K562 (cell line): ENCODE measurements around the gene DENR. TPM values are rescaled to one million over a fixed set of nuclear protein-coding genes. Genes with fewer than 3 reads are reported as not detected.

Experiments
- ELF2 ChIP-seq: fragments of 250-450 bp; sonication (Bioruptor Pico); IDR thresholded peaks from 2 replicates; pipeline ENCODE4 v1.5.0; 2021; ENCODE audit warnings: mild to moderate bottlenecking
- ERF ChIP-seq: fragments of 450-650 bp; formaldehyde crosslinking; IDR thresholded peaks from 2 replicates; pipeline ENCODE4 v1.4.0; 2020; ENCODE audit warnings: mild to moderate bottlenecking, mixed read lengths
- FOXK1 ChIP-seq: sonication (generic); formaldehyde crosslinking; IDR thresholded peaks from 2 replicates; pipeline ENCODE4 v1.8.0; 2022; ENCODE audit warnings: missing genetic modification reagents, mild to moderate bottlenecking, borderline replicate concordance
- L3MBTL2 ChIP-seq: fragments of 450-650 bp; IDR thresholded peaks from 2 replicates; pipeline ENCODE4 v1.6.1; 2016; ENCODE audit warnings: mild to moderate bottlenecking, moderate library complexity
- RHOXF2B ChIP-seq: fragments of 250-450 bp; sonication (Bioruptor Pico); conservative IDR thresholded peaks from 2 replicates; pipeline ENCODE4 v1.5.1; 2021
- SAP30 ChIP-seq: fragments of 200-600 bp; sonication (generic); IDR thresholded peaks from 2 replicates; pipeline ENCODE4 v1.6.1; 2012; ENCODE audit warnings: borderline replicate concordance, low read depth, mild to moderate bottlenecking, moderate library complexity, low read length, control low read depth, inconsistent platforms; ENCODE audit not compliant: insufficient read depth, poor library complexity, severe bottlenecking
- TBP ChIP-seq: optimal IDR thresholded peaks from 2 replicates; pipeline ENCODE3; 2011; ENCODE audit warnings: low read depth, low read length, improper control_type of control experiment
- YY1 ChIP-seq, 3 experiments: IDR thresholded peaks; 2 replicates each; pipeline ENCODE4 v1.6.1; 2011; ENCODE audit warnings: low read length in 2 of 3, mild to moderate bottlenecking in 2 of 3, moderate library complexity in 2 of 3, borderline replicate concordance in 1 of 3, control low read depth in 1 of 3, low read depth in 1 of 3; ENCODE audit not compliant: insufficient read depth in 3 of 3, insufficient replicate concordance in 2 of 3, control insufficient read depth in 1 of 3, insufficient read length in 1 of 3; ENCODE audit errors: extremely low read depth in 1 of 3
- ZKSCAN8 ChIP-seq: fragments of 200-800 bp; sonication (Bioruptor generic); IDR thresholded peaks from 2 replicates; pipeline ENCODE4 v1.6.1; 2016; ENCODE audit warnings: missing genetic modification characterization, missing compliant biosample characterization
- ZNF586 ChIP-seq: fragments of 450-650 bp; formaldehyde crosslinking; conservative IDR thresholded peaks from 2 replicates; pipeline ENCODE4 v1.4.0; 2020; ENCODE audit warnings: mild to moderate bottlenecking, moderate library complexity
- ZNF77 ChIP-seq: fragments of 250-450 bp; sonication (Bioruptor Pico); IDR thresholded peaks from 2 replicates; pipeline ENCODE4 v1.5.0; 2020
- polyA plus RNA-seq, 8 experiments: library from polyadenylated mRNA; depleted of rRNA in 4 of 8; stranded (reverse) in 5 of 8; unstranded in 3 of 8; fragments of >200 nt; fragmentation: Nextera tagmentation in 2 of 8; fragmentation: Illumina TruSeq in 1 of 8; extraction: Ambion mirVana in 2 of 8; extraction: Trizol in 1 of 8; gene quantifications; 2 replicates each; pipeline versions ENCODE4 v1.2.1 to v1.2.3, GENCODE V29; 2011 to 2014; ENCODE audit warnings: inconsistent platforms in 1 of 8, missing spikeins in 1 of 8
- total RNA-seq, 7 experiments: library from RNA; depleted of rRNA in 6 of 7; stranded (reverse); fragments of >200 nt in 6 of 7; fragmentation: Illumina TruSeq in 2 of 7; extraction: Trizol in 2 of 7; gene quantifications; 2 replicates each; pipeline versions ENCODE4 v1.2.1 to v1.2.3, GENCODE V29; 2011 to 2021; ENCODE audit warnings: low replicate concordance in 1 of 7
- TF ChIP-seq, protein P1 (sequence below): sonication (generic); formaldehyde crosslinking; IDR thresholded peaks from 2 replicates; pipeline ENCODE4 v1.8.1; 2023; ENCODE audit warnings: mild to moderate bottlenecking, missing genetic modification reagents
- TF ChIP-seq, protein P2 (sequence below): sonication (generic); formaldehyde crosslinking; IDR thresholded peaks from 2 replicates; pipeline ENCODE4 v1.4.0; 2020; ENCODE audit warnings: mild to moderate bottlenecking, missing genetic modification reagents
- TF ChIP-seq, protein P3 (sequence below): fragments of 150-350 bp; conservative IDR thresholded peaks from 2 replicates; pipeline ENCODE4 v1.6.1; 2014; ENCODE audit warnings: low read length
- TF ChIP-seq, protein P4 (sequence below): sonication (generic); formaldehyde crosslinking; IDR thresholded peaks from 2 replicates; pipeline ENCODE4 v1.8.0; 2022; ENCODE audit warnings: mild to moderate bottlenecking, low read depth, missing genetic modification reagents
- TF ChIP-seq, protein P5 (sequence below): sonication (generic); formaldehyde crosslinking; IDR thresholded peaks from 2 replicates; pipeline ENCODE4 v1.8.1; 2023; ENCODE audit warnings: mild to moderate bottlenecking, missing genetic modification reagents
- TF ChIP-seq, protein P6 (sequence below): fragments of 250-450 bp; sonication (Bioruptor Pico); IDR thresholded peaks from 2 replicates; pipeline ENCODE4 v1.8.0; 2021; ENCODE audit warnings: moderate library complexity, mild to moderate bottlenecking, inconsistent platforms

DENR gene
- total and polyA plus RNA-seq, 9 of the 15 experiments (the other 6 are each of a cell fraction or from before 2014, with no cell fraction given) = 32.5 to 77.4 (median 54.7) TPM

DNA sequence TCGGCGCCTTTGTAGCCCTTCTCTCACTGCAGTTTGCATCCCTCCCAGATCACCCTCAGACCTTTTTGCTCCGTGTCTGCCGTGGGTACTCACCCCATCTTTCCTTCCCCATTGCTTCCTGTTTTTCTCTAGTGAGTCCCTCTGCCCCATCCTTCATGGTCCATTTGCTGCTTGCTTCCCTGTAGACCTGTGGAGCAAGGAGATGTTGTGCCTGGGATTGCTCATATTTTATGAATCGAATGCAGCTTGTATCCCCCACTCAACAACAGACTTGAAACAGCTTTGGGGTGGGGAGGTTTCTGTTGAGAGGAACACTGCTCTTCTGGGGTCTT, 661 bp downstream of the DENR start (continued):
- TF ChIP-seq, protein P1, sequence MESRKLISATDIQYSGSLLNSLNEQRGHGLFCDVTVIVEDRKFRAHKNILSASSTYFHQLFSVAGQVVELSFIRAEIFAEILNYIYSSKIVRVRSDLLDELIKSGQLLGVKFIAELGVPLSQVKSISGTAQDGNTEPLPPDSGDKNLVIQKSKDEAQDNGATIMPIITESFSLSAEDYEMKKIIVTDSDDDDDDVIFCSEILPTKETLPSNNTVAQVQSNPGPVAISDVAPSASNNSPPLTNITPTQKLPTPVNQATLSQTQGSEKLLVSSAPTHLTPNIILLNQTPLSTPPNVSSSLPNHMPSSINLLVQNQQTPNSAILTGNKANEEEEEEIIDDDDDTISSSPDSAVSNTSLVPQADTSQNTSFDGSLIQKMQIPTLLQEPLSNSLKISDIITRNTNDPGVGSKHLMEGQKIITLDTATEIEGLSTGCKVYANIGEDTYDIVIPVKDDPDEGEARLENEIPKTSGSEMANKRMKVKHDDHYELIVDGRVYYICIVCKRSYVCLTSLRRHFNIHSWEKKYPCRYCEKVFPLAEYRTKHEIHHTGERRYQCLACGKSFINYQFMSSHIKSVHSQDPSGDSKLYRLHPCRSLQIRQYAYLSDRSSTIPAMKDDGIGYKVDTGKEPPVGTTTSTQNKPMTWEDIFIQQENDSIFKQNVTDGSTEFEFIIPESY (CRISPR knock-in tag) = no peak
- TF ChIP-seq, protein P2, sequence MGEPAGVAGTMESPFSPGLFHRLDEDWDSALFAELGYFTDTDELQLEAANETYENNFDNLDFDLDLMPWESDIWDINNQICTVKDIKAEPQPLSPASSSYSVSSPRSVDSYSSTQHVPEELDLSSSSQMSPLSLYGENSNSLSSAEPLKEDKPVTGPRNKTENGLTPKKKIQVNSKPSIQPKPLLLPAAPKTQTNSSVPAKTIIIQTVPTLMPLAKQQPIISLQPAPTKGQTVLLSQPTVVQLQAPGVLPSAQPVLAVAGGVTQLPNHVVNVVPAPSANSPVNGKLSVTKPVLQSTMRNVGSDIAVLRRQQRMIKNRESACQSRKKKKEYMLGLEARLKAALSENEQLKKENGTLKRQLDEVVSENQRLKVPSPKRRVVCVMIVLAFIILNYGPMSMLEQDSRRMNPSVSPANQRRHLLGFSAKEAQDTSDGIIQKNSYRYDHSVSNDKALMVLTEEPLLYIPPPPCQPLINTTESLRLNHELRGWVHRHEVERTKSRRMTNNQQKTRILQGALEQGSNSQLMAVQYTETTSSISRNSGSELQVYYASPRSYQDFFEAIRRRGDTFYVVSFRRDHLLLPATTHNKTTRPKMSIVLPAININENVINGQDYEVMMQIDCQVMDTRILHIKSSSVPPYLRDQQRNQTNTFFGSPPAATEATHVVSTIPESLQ (CRISPR knock-in tag) = no peak; the same call in 1 of the 2 replicates
- TF ChIP-seq ELF2 (CRISPR knock-in tag) (no peak), TBP (no peak), ERF (no peak), L3MBTL2 (no peak), YY1 (IDR thresholded peaks at IDR 0.05; ENCODE audit: borderline replicate concordance in 1 of 3, control insufficient read depth in 1 of 3, extremely low read depth in 1 of 3, insufficient read depth in 3 of 3, insufficient read length in 1 of 3, insufficient replicate concordance in 2 of 3, low read depth in 1 of 3, low read length in 2 of 3) (no peak), FOXK1 (CRISPR knock-in tag) (no peak), ZKSCAN8 (CRISPR knock-in tag) (no peak), RHOXF2B (no peak), SAP30 (no peak), ZNF77 (CRISPR knock-in tag) (no peak), ZNF586 (CRISPR knock-in tag) (no peak)
- TF ChIP-seq, protein P3, sequence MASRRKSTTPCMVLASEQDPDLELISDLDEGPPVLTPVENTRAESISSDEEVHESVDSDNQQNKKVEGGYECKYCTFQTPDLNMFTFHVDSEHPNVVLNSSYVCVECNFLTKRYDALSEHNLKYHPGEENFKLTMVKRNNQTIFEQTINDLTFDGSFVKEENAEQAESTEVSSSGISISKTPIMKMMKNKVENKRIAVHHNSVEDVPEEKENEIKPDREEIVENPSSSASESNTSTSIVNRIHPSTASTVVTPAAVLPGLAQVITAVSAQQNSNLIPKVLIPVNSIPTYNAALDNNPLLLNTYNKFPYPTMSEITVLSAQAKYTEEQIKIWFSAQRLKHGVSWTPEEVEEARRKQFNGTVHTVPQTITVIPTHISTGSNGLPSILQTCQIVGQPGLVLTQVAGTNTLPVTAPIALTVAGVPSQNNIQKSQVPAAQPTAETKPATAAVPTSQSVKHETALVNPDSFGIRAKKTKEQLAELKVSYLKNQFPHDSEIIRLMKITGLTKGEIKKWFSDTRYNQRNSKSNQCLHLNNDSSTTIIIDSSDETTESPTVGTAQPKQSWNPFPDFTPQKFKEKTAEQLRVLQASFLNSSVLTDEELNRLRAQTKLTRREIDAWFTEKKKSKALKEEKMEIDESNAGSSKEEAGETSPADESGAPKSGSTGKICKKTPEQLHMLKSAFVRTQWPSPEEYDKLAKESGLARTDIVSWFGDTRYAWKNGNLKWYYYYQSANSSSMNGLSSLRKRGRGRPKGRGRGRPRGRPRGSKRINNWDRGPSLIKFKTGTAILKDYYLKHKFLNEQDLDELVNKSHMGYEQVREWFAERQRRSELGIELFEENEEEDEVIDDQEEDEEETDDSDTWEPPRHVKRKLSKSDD = 0 out of 2 replicates have a peak, but pooled peaks have one; percentile 3
- TF ChIP-seq, protein P4, sequence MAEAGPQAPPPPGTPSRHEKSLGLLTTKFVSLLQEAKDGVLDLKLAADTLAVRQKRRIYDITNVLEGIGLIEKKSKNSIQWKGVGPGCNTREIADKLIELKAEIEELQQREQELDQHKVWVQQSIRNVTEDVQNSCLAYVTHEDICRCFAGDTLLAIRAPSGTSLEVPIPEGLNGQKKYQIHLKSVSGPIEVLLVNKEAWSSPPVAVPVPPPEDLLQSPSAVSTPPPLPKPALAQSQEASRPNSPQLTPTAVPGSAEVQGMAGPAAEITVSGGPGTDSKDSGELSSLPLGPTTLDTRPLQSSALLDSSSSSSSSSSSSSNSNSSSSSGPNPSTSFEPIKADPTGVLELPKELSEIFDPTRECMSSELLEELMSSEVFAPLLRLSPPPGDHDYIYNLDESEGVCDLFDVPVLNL (CRISPR knock-in tag) = no peak
- TF ChIP-seq, protein P5, sequence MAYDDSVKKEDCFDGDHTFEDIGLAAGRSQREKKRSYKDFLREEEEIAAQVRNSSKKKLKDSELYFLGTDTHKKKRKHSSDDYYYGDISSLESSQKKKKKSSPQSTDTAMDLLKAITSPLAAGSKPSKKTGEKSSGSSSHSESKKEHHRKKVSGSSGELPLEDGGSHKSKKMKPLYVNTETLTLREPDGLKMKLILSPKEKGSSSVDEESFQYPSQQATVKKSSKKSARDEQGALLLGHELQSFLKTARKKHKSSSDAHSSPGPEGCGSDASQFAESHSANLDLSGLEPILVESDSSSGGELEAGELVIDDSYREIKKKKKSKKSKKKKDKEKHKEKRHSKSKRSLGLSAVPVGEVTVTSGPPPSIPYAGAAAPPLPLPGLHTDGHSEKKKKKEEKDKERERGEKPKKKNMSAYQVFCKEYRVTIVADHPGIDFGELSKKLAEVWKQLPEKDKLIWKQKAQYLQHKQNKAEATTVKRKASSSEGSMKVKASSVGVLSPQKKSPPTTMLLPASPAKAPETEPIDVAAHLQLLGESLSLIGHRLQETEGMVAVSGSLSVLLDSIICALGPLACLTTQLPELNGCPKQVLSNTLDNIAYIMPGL (CRISPR knock-in tag) = no peak
- TF ChIP-seq, protein P6, sequence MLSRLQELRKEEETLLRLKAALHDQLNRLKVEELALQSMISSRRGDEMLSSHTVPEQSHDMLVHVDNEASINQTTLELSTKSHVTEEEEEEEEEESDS (CRISPR knock-in tag) = no peak
